HG02885 (cell line): Measurements from ENCODE around the gene IFITM5.
"Not testable (repeated sequence)": the region's sequence is repeated elsewhere in the genome, so short reads cannot be mapped to it uniquely, and the experiment has no call there.

ENCODE experiments used
- ATAC-seq: cut with Tn5 transposase; IDR thresholded peaks from one replicate; pipeline ENCODE4 v1.9.1; 2021; ENCODE audit warnings: mild to moderate bottlenecking; ENCODE audit not compliant: unreplicated experiment, poor library complexity

The IFITM5 gene

DNA sequence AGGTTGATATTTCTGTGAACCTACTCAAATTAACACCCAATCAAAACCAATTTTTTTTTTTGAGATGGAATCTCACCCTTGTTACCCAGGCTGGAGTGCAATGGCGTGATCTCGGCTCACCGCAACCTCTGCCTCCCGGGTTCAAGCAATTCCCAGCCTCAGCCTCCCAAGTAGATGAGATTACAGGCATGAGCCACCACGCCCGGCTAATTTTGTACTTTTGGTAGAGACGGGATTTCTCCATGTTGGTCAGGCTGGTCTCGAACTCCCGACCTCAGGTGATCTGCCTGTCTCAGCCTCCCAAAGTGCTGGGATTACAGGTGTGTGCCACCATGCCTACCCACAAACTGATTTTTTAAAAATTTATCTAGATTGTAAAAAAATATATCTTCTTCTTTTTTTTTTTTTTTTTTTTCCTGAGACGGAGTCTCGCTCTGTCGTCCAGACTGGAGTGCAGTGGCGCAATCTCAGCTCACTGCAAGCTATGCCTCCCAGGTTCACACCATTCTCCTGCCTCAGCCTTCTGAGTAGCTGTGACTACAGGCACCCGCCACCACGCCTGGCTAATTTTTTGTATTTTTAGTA is 29.3 kb upstream of the IFITM5 start:
- not testable (repeated sequence) for ATAC-seq

DNA sequence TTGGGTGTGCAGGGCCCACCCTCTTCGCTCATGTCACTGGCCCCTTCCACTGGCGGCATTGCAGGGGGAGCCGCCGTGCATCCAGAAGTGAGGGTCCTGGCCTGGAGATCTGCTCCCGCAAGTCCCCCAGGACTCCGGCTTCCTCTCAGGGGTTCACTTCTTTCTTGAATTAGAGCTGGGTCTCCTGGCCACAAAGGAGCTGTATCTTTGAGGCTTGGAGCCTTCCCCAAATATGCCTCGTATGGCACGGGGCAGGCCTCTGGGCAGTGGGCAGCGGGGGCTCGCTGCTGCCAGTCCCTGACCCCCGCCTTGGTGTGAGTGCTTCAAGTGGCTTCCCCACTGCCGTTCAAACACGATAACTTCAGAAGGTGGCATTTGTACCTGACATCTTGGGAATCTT is 28.7 kb upstream of the IFITM5 start:
- no peak for ATAC-seq

DNA sequence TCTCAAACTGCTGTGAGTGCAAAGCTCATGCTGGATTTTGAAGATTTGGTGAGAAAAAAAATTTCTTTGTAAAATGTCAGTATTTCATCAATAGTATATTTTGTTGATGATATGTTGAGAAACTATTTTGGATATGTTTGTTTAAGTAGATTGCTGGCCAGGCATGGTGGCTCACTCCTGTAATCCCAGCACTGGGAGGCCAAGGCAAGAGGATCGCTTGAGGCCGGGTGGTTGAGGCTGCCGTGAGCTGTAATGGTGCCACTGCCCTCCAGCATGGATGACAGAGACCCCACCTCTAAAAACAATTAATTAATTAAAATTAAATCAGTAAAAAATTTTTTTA is 28.2 kb upstream of the IFITM5 start:
- ATAC-seq, result no peak

DNA sequence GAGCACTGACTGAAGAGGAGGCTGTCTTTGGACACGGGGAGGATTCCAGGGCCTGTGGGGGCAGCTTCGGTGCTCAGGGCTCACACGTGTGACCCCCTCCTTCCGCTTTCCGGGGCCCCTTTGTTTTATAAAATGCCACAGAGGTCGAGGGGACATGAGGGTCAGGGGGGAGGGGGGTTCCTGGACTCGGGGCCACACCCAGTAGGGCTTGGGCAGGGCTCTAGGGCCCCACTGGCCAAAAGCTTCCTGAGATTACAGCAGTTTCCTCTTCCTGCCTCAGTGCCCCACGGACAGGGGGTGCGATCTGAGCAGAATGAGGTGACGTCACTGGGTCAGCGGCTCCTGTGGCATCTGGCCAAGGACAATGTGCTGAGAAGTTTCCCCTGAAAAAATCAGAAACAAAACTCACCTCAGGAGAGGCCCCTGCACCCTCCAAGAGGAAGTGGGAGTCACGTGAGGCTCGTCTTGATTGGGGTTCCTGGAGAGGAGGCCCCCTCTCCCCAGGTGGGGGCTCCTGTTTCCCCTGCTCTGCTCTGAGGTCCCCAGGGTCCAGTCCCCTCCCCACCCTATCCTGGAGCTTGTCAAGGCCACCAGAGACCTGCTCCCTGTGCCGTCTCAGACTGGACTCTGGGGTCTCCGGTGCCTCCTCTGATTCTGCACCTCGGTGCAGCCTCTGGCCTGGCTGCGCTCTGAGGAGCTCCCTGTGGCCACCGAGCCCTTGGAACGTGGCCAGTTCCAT is 27.7 kb upstream of the IFITM5 start:
- ATAC-seq, result no peak

DNA sequence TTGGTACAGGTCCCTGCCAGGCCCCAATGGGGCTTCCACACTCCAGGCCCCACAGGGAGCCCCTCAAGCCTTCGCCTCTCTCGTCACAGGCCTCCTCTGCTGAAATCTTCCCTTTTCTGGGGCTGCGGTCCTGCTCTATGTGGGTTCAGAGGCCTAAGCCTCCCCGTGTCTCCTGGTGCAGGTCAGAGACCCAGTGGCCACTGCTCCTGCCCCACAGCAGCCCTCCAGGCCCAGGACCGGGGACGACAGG is 27.2 kb upstream of the IFITM5 start:
- ATAC-seq, result no peak

DNA sequence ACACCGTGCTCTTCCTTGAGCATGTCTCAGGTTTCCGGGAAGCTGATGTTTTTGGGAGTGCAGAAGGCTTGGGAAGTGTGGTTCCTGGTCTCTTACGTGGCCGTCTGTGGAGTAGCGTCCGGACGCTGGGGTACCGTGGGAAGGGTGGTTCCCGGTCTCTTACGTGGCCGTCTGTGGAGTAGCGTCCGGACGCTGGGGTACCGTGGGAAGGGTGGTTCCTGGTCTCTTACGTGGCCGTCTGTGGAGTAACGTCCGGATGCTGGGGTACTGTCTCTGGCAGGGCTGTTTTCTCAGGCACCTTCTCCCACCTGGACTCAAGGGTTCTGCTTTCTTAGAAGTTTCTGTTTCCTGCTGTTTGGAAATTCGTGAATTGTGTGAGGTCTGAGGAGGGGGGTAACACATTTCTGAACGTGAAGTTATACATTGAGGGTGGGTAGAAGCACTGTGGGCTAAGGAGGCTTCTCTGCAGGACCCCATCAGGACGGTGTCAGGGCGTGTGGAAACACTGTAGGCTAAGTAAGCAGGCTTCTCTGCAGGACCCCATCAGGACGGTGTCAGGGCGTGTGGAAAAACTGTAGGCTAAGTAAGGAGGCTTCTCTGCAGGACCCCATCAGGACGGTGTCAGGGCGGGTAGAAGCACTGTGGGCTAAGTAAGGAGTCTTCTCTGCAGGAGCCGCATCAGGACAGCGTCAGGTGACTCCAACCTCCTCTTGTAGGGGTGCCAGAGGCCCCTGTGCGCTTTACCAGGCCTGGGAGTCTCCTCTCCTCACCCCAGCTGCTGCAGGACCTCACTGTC is 26.7 kb upstream of the IFITM5 start:
- ATAC-seq, result no peak

DNA sequence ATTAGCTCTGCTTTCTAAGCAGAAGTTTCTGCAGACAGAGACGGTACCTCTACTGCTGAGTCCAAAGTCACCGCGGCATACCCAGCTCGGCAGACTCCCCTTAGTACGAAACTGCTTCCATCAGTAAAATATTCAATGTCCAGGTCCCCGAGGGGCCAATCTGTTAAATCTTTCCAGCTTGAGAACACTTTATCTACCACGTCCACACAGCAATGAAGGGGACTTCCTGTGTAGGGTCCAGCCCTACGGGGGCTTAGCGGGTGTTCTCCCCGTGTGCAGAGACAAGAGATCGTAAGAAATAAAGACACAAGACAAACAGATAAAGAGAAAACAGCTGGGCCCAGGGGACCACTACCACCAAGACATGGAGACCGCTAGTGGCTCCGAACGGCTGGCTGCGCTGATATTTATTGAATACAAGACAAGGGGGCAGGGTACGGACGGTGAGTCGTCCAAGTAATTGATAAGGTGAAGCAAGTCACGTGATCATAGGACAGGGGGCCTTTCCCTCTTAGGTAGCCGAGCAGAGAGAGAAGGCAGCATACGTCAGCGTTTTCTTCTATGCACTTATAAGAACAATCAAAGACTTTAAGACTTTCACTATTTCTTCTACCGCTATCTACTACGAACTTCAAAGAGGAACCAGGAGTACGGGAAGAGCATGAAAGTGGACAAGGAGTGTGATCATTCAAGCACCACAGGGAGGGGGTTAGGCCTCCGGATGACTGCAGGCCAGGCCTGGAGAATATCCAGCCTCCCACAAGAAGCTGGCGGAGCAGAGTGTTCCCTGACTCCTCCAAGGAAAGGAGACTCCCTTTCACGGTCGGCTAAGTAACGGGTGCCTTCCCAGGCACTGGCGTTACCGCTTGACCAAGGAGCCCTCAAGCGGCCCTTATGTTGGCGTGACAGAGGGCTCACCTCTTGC is 25.5 kb upstream of the IFITM5 start:
- not testable (repeated sequence) for ATAC-seq

DNA sequence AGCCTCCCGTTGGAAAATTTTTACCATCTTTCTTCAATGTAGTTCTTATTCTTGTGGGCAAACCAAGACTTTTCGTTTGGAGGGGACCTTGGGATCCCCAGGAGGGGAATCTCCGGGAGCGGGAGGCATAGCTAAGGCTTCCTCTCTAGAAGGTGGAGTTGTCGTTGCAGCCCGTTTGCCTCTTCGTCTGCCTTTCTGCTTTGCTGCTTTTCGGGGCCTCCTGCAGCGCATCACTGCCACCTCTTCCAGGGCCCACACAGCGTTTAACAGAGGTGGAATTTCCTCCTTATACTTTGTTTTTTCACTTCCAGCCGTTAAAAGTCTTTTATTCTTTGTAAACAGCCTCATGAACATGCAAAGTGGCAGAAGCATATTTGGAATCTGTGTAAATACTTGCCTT is 24.8 kb upstream of the IFITM5 start:
- ATAC-seq, result no peak

DNA sequence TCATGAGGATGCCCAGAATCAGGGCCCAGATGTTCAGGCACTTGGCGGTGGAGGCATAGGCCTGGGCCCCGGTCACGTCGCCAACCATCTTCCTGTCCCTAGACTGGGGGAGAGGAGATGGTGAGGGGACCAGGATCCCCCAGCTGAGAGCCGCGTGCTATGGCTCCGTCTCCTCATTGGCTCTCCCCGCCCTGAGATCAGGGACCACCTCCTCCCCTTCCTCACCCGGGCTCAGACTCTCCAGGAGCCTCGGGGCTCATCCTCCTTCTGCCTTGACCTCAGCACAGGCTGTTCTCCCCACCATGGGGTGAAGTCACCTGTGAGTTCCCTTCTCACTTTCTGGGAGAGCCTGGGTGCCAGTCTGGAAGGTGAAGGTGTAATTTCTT is 20.6 kb upstream of the IFITM5 start:
- ATAC-seq, result not testable (repeated sequence)

DNA sequence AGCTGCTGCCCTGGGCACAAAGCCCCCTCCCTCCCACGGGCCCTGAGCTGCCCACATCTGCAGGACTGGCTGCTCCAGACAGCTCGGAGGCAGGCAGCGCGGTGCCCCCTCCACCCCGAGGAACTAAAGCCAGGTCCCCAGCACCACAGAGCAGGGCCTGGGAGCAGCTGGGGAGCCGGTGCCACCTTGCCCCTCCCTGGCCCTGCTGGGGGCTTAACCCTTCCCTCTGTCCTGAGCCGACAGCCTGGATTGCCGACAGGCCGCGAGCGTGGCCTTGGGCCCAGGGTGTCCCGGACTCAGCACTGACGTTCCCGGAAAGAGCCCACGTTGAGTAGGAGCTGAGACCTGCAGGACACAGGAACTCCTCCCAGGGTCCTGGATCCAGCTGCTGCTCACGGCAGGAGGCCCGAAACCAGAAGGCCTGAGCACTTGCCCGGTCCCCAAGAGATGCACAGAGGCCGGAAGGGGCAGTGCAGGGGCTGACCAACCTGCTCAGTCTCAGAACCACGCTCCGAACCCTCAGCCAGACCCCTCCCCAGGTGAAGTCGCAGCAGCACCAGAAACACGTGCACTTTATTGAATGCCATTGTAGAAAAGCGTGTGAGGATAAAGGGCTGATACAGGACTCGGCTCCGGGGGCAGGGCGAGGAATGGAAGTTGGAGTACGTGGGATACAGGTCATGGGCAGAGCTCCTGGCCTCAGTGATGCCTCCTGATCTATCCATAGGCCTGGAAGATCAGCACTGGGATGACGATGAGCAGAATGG is 20.0 kb upstream of the IFITM5 start:
- not testable (repeated sequence) for ATAC-seq

DNA sequence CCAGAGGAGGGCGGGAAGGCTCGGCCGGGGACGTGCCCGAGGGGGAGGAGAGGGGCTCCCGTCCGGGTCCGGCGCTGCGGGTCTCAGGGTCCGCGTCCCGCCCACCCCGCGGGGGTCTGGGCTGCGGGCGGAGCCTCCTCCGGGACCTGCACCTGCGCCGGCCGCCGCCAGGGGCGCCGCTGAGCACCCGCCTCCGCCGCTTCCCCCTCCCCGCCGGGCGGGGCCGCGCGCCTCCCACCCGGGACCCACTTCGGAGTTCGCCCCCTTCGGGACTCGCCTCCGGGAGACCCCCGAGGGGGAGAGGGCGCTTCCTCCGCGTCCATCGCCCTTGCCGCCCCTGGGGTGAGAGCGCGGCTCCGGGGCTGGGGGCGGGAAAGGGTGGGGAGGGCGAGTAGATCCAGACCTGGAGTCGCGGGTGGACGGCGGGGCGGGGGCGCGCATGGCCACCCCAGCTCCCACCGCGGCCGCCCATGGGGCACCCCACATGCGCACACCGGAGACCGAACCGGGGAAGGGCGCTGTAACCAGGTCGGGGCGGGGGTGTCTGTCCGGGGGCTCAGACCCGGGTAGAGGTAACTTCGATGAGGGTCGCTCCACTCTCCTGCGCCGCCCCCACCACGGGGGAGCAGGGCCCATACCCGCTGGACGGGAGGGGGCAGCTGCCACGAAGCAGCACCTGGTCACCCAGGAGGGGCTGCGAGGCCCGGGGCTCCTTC is 19.2 kb upstream of the IFITM5 start:
- ATAC-seq, result peak; percentile 50

DNA sequence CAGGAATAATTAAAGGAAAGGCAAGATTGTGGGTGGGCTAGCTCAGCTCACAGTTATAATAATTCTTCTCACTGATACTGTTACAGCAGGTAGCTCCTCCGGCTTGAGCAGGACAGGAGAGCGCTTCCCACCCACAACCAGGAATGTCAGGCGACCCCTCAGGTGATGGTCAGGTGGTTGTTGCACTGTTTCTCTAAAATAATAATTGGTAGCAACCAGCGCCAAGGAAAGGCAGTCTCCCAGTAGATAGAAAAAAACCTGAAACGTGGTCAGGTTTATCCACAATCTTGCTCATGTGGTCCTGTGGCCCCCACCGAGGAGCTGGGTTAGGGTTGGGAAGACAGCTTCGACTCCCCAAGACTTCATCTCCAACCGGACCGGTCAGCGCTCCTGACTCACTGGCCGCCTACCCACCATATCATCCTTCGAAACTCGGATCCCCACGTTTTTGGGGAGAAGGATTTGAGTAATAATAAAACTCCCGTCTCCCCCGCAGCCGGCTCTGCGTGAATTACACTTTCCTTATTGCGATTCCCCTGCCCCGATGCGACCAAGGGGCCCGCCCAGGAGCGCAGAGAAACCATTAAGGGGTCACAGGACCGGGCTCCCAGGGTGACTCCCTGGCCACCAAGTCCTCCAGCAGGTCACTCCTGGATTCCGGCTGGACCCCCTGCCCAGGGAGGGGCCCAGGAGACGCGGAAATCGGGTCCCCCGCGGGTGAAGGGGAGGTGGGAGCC is 18.5 kb upstream of the IFITM5 start:
- not testable (repeated sequence) for ATAC-seq

DNA sequence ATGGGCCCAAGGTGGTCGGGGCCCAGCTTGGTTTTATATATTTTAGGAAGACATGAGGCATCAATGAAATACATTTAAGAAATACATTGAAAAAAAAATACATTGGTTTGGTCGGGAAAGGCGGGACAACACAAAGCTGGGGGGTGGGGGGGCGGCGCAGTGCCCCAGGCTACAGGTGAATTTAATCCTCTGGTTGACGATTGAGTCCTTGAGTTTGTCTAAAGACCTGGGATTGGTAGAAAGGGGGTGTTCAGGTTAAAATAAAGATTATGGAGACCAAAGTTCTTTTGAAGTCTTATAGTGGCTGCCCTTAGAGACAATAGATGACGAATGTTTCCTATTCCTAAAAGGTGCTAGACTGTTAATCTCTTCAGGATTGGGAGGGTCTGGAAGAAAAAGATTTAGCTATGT is 17.6 kb upstream of the IFITM5 start:
- ATAC-seq, result no peak

DNA sequence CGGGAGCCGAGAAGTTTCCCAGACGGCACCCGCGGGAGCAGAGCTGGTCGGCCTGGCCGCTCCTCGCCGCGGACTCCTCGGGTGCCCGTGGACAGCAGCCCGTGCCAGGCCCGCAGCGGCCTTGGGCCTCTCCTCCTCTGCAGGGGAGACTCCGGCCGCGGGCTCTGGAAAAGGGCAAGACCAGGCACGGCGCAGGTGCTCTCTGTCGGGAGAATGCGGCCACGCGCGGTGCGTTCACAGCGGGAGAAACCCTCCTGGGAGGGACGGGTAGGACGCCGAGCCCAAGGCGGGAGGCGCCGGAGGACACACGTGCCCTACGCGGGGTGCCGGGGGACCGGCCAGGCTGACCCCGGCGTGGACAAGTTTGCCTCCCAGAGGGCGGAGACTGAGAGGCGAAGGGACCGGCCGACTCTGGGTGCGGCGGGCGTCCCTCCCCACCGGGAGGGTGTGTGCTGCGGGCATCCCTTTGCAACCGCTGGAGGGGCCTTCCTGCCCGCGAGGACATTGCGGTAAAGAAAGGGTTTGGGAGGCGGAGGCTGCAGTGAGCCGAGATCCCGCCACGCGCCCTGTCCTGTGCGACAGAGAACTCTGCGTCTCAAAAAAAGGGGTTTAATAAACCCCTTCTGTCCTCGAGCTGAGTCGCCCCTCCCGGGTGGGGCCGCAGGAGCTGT is 16.8 kb upstream of the IFITM5 start:
- no peak for ATAC-seq

DNA sequence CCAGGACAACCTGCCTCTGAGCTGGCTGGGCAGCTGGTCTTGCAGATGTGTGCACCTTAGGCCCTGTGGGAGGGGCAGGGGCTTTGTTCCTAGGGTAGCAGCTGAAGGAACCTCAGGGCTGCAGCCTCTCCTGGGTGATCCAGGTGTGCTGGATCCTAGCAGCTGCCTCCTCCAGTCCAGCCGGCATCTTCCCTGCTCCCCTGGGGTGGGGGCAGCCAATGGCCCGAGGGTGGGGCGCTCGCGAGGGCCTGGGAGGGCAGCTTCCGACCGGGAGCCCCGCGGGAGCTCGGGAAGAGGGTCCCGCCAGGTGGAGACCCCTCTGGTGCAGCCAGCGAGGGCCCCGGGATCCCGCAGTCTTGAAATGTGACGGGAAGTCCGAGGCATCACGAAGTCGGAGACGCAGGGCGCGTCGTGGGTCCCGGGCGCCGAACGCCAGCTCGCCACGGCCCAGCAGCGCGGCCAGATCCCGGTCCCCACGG is 16.2 kb upstream of the IFITM5 start:
- no peak for ATAC-seq

DNA sequence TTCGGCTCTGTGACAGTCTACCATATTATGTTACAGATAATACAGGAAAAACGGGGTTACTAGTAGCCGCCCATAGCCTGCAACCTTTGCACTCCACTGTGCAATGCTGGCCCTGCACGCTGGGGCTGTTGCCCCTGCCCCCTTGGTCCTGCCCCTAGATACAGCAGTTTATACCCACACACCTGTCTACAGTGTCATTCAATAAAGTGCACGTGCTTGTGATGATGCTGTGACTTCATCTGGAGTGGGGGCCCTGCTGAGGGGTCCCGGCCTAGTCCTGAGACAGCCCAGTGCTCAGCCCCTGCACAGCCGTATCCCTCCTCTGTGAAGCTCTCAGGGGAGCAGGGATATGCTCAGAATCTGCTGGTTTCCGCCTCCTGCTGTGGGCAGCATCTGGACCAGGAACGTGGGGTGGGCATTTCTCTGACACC is 15.7 kb upstream of the IFITM5 start:
- ATAC-seq, result no peak

DNA sequence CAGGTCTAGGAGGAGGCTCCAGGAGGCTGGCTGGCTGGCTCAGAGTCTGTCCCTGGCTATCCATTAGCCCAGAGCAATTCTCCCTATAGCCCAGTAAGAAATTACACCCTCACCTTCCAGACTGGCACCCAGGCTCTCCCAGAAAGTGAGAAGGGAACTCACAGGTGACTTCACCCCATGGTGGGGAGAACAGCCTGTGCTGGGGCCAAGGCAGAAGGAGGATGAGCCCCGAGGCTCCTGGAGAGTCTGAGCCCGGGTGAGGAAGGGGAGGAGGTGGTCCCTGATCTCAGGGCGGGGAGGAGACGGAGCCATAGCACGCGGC is 15.2 kb upstream of the IFITM5 start:
- not testable (repeated sequence) for ATAC-seq
